GM19395 (cell line): ENCODE data around the gene ACSM3.
"Not testable (repeated sequence)": the region's sequence is repeated elsewhere in the genome, so short reads cannot be mapped to it uniquely, and the experiment has no call there.

ENCODE experiments used
- ATAC-seq: cut with Tn5 transposase; IDR thresholded peaks from one replicate; pipeline ENCODE4 v1.9.1; 2021; ENCODE audit warnings: mild to moderate bottlenecking, moderate library complexity; ENCODE audit not compliant: unreplicated experiment

Gene ACSM3, protein sequence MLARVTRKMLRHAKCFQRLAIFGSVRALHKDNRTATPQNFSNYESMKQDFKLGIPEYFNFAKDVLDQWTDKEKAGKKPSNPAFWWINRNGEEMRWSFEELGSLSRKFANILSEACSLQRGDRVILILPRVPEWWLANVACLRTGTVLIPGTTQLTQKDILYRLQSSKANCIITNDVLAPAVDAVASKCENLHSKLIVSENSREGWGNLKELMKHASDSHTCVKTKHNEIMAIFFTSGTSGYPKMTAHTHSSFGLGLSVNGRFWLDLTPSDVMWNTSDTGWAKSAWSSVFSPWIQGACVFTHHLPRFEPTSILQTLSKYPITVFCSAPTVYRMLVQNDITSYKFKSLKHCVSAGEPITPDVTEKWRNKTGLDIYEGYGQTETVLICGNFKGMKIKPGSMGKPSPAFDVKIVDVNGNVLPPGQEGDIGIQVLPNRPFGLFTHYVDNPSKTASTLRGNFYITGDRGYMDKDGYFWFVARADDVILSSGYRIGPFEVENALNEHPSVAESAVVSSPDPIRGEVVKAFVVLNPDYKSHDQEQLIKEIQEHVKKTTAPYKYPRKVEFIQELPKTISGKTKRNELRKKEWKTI

DNA sequence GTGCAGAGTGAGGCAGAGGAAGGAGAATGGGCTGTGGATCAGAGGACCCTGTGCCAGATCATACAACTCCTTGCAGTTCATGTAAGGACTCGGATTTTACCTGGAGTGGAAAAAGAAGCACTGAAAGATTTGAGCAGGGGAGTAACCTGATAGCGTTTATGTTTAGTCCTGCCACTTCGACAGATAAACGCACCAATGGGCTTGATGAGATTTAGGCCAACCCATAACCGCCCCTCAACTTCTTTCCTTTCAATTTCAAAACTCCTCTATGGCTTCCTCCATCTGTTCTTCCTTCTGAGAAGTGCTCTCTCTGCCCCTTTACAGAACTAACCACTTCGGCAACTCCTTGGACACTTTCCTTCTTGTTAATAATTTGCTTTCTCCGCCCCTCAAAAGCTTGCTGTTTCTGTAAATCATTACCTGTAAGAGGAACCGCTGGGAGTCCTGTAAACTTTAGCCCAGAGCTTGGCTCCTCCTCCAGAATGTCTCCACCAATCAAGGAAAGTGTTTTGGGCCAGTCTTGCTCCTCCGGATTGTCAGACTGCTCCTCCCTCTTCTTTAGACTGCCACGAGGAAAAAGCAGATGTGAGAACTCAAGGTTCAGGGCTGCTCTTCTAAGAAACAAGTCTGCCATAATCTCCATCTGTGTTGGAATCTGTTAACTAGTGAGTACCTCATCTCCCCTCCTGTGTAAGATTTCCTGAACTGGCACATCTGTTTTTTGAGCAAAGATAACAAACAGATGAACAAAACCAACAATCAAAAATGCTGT lies at the start of gene ACSM3:
TSS of gene ACSM3 (plus strand) at position 554 of the 772 bp plus-strand sequence. CDS start 6,021 bp downstream, outside the sequence.
- peak; percentile 99 for ATAC-seq

DNA sequence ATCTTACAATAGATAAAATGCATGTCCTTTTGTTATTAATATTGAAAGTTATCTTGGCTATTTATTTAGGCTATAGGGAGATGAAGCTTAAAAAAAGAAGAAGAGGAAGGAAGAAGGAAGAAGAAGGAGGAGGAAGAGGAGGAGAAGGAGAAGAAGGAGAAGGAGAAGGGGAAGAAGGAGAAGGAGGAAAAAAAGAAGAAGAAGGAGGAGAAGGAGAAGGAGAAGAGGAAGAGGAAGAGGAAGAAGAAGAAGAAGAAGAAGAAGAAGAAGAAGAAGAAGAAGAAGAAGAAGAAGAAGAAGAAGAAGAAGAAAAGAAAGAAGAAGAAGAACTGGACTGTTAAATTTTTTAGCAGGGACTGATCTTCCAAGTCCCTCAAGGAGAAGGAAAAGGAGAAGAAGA lies 46.1 kb upstream of the ACSM3 start:
- not testable (repeated sequence) for ATAC-seq

DNA sequence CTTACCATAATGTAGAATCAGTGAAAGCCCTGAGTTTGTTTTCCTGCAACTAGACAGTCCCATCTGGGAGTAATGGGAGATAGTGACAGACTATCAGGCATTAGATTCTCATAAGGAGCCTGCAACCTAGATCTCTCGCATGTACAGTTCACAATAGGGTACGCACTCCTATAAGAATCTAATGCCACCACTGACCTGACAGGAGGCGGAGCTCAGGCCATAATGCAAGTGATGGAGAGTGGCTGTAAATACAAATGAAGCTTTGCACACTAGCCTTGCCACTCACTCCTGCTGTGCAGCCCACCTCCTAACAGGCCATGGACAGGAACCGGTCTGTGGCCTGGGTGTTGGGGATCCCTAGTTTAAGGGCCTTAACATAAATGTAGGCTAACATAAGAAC lies 43.6 kb upstream of the ACSM3 start:
- no peak for ATAC-seq

DNA sequence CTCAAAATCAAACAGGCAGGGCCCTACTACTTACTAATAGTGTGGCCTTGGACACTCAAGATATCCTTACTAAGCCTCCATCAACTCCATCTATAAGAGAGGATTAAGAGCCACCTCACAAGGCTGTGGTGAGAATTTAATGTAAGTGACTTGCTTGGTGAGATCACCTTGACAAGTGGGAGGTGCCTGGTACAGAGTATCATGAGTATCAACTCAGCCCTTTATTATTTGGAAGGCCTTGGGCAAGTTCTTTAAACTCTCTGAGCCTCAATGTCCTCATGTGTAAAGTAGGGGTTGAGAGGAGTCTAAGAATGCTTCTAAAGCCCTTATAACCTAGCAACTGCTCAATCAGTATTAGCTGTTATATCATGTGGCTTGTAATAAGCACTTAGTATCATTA lies 37.2 kb upstream of the ACSM3 start:
- ATAC-seq = no peak

DNA sequence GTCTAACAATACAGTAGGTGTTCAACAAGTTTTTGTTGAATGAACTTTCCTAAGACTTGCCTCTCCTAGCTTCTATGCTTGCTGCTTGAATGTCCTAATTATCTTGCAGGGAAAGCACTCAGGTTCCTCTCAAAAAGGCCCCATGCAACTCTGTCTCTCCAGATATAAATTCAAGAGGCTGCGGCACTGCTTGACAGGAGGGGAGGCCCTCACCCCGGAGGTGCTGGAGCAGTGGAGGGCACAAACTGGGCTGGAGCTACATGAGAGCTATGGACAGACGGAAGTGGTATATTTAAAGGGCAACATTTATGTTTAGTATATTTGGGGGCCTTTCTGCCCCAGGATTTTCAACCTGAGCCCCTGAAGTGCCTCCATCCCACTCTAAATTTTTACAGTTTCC lies 36.6 kb upstream of the ACSM3 start:
- no peak for ATAC-seq

DNA sequence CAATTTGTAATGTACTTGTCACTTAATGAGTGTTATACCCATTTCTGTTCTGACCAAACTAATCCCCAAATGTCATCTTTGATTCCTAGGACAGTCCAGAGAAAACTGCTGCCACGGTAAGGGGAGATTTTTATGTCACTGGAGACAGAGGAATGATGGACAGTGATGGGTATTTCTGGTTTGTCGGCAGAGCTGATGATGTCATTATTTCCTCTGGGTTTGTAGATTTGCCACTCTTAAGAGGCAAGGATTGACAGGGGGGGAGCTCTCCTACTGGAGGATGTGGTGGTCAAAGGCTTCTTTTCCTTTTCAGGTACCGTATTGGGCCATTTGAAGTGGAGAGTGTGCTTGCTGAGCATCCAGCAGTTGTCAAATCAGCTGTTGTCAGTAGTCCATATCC lies 34.7 kb upstream of the ACSM3 start:
- ATAC-seq = no peak

DNA sequence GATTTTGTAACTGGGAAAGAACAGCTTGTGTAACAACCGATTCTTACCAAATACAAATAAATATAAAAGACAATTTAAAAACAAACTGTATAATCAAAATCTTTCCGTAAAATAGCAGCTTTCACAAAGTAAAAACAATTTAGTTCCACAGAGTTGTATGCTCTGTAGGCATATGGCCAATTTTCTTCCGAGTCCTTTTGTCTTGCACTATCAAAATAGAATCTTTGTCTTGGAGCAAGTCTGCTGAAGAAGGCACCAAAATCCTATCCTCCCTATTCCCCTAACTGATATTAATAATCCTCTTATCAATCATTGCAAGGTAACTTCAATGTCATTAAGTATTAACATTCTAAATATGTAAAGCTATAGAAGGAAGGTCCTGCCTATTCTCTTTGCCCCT lies 29.8 kb upstream of the ACSM3 start:
- no peak for ATAC-seq

DNA sequence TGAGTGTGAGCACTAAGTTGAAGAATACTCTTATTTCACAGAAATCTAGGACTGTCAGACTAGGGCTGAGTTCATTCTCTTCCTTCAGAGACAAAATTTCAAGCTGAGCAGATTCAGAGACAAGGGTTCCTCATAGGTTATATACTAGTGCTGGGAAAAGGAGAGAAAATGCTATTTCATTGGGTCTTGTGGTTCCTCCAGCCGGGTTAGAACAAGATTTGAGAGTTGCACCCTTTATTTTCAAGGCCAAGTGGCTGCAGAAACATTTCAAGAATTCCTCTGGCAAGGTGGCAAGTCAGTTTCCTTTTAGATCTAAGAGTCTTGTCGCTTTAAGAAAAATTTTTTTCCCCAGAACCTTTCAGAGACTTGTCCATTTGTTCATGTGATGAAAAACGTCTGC lies 29.0 kb upstream of the ACSM3 start:
- ATAC-seq = no peak

DNA sequence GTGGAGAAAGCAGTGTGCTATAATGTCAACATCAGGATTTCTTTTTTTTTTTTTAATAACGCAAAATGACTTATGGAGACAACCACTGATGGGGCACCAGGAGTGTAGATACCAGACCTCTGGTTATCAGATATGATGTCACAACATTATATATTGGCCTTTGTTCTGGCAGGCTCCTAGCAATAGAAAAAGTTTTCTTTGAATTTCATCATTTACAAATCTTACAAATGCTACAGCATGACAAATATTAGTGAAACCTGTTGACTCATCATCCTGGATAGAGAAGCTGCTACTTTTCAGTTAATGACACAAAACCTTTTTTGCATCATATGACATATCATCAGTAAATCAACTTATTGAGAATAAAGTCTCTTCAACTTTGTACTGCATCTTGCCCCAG lies 28.3 kb upstream of the ACSM3 start:
- no peak for ATAC-seq

DNA sequence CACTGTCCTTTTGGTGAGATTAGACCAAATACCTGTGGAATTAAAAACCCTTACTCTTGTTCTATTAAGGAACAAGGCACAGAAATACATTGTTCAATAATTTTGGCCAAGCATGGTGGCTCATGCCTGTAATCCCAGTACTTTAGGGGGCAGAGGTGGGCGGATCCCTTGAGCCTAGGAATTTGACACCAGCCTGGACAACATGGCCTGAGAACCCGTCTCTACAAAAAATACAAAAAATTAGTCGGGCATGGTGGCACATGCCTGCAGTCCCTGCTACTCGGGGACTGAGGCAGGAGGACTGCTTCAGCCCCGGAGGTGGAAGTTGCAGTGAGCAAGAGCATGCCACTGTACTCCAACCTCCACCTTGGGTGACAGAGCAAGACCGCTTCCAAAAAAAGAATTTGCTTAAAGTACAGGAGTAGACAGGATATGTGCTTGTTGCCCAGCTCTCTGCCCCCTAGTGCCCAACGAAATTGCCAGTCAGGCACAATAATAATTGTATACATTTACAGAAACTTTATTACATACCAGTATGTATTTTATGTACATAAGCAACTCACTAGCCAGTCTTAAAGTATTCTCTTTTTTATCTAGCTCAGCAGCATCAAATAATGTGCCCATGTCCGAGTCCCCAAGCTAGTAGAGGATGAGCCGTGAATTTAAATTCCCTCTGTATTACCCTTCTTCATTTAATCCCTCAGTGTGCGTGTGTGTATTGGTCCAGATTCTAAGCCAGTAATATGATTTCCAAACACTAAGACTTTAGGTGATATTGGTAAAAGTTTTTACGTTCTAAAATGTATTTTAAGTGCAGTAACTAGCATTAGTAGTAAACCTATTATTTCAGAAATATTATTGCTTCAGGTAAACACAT lies 23.6 kb upstream of the ACSM3 start:
- no peak for ATAC-seq

DNA sequence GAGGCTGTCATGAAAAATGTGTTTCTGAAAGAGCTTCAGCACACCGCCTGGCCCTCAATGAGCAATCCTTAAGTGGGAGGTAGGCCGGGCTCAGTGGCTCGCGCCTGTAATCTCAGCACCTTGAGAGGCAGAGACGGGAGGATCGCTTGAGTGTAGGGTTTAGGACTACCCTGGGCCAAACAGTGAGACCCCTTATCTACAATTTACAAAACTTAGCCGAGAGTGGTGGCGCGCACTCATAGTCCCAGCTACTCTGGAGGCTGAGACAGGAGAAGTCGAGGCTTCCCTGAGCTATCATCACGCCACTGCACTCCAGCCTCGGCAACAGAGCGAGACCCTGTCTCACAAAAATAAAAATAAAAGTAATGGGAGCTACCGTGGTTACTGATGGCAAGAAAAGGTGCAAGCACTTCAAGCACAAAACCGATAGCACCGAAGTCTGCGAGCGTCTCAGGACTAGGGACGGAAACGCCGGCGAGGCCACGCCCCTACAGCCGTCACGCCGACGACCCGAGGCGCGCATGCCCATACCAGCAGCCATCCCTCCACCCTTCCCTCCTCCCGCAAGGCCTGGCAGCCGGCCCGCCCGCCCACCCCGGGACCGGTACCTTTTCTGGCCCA lies 22.8 kb upstream of the ACSM3 start:
- ATAC-seq = peak; percentile 84

DNA sequence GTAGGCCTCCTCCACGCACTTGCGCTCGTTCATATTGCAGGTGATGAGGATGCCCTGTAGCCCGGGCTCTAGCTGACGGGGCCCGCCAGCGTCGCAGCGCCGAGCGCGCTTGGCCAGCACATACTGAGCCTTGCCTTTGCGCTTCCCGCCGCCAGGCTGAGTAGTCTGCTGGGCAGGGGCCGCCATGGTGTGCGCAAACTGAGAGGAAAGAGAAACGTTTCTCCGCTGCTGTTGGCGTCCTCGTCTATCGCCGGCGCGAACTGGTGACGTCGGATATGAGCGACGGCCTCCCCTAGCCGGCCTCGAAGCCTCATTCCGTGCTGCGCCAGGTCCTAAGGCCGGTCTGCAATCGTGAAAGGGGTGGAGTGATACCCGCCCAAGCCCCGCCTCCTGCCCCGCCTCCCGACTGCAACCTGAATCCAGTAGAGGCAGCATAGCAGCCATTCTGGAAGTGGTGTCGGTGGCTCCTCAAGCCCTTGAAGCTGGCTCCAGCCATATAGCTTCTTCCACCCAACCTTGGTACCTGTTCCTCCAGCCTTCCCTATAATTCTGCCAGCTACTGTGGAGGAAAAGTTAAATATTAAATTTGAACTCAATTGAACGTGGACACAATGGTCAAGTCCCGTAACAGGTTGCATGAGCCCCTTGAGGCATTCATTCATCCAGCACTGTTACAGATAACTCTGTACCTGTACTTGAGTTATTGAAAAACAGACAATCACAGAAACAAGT lies 22.1 kb upstream of the ACSM3 start, which contains the start of gene THUMPD1:
TSS of gene THUMPD1 (minus strand) at position 265 of the 732 bp plus-strand sequence. CDS start at position 186, 79 bp downstream.
- peak; percentile 88 for ATAC-seq

DNA sequence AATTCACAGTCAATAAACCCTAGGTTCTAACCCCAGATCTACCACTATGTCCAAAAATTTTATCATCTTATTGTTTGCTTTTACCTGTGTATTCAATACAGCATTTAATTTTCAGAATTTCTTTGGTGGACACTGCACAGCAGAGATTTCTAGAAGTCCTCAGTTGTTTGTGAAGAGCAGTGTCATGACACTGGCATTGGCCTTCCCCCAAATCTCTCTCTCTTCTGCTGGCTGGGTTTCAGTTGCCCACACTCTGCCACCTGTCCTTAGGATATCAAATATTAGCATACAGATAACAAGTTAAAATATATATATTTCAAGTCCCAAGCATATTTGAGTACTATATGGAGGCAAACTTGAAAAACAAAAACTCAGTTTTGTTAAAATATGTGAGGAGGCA lies 20.2 kb upstream of the ACSM3 start:
- no peak for ATAC-seq

DNA sequence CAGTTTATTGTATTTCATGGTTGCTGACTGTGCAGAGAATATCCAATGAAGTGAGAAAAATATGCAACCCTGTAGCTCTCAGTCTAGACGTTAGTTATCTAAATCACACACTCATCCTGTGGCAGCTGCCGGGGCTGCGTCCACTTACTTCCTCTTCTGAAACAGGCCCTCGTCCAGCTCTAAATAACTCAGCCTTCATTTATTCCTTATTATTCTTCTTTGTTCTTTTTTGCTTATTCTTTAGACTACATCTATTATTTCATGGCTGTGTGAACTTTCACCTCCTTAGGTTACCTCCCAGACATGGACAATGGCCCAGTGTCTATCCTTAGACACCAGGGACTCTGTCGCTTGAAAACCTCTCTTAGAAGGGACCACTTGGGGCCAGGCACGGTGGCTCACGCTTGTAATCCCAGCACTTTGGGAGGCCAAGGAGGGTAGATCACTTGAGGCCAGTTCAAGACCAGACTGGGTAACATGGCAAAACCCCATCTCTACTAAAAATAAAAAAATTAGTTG lies 18.8 kb upstream of the ACSM3 start:
- no peak for ATAC-seq

DNA sequence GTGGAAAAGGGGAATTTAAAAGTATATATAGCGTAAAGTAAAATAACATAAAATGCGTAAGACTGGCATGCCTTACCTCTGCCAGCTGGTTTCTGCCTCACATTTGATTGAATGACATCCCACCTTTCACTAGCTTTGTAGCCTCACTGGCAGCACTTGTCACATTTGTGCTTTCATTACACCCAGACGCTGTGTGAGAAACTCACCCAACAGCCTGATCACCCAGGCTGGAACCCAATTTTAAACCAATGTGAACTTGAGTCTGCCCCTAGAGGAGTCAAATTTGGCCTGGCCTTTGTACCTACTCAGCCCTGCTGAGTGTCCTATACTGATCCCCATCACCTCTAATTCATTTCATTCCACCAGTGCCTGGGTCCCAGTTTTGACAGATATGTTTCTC lies 17.4 kb upstream of the ACSM3 start:
- no peak for ATAC-seq

DNA sequence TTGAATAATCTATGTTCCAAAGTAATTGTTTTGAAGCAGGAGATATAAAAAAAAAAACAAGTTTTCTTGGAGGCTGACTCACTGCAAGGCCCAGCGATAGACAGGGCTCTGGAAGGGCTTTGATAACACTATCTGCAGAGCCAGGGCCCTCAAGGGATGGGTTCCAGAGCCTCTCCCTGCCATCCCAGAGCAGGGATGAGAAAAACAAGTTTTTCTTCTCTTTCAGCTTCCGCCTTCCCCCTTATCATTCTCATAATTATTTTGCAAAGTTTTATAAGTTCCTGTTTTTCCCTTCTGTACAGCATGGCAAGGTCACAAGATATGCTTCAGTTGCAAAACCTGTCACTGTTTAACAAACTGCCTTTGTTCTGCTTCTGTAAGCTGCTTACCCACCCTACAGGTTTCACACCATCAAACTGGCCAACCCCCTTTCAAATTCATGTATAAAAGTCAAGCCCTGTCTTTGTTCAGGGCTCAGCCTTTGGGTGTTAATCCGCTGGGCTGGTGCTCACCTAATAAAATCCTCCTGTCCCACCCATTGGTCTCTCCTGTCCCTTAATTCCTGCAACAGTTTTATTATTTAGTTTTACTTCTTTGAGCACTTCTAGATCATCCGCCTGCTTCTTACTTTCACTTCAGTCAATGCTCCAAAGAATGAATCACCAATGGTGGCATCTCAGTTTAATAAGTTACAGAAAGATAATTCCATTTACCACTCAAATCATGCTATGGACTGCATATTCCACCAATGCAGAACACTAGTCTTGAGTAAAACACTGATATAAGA lies 16.6 kb upstream of the ACSM3 start:
- ATAC-seq = no peak

DNA sequence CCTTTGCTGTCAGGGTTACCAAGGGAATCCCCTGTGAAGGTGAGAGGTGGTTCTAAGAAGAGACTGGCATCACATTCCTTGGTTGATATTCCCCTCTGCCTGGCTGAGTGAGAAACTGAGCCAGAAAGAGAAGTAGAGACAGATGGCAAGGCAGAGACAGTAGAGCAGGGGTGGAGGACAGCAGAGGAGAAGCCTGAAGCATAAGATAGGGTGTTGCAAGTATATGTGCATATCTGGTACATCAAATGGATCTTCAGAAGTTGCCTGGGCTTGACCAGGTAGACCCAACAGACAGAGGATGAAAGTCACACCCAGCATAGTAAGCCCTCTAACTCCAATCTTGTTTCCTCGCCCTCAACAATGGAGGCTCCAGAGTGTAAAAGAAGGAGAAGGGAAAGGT lies 14.3 kb upstream of the ACSM3 start:
- no peak for ATAC-seq

DNA sequence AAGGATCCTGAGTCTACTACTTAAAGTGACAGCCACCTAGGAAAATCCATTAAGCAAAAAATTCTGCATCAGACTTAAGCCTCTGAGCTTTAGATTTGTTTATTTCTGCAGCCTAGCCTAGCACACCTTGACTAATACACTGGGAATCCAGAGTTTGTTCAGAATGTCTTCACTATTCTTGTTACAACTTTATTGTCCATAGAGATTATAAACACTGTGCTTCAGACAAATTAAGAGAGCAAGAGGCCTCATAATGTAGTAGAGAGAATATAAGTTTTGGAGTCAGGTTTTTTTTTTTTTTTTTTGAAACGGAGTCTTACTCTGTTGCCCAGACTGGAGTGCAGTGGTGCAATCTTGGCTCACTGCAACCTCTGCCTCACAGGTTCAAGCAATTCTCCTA lies 13.3 kb upstream of the ACSM3 start:
- ATAC-seq = no peak

DNA sequence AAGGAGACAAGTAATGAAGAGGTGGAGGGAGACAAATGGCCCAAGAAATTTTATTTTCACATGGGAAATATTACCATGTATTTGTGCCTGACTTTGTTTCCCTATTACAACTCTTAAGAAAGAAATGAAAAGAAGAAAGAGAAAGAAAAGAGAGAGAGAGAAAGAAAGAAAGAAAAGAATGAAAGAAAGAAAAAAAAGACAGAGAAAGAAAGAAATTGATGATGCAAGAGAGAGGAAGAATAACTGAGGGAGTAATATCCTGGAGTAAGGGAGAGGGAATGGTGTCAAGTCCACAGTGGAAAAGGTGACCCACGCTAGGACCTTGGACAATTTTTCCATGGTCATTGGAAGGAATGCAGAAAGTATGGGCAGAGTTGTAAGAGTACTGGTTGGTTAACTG lies 10.1 kb upstream of the ACSM3 start:
- ATAC-seq = no peak
